Erythroblast (primary cell): ENCODE measurements around the gene CACNB1.

Source experiments
- DNase-seq, 2 experiments: peaks; one replicate each; lab custom pipeline; 2025; lab: John Stamatoyannopoulos, UW
- GATA1 ChIP-seq: IDR thresholded peaks from 2 replicates; pipeline ENCODE4 v1.6.1; 2011; ENCODE audit warnings: low read depth, mild to moderate bottlenecking, control low read depth, low read length, moderate library complexity
- POLR2A ChIP-seq: IDR thresholded peaks from 2 replicates; pipeline ENCODE4 v1.6.1; 2011; ENCODE audit warnings: mild to moderate bottlenecking, low read length

Gene CACNB1

DNA sequence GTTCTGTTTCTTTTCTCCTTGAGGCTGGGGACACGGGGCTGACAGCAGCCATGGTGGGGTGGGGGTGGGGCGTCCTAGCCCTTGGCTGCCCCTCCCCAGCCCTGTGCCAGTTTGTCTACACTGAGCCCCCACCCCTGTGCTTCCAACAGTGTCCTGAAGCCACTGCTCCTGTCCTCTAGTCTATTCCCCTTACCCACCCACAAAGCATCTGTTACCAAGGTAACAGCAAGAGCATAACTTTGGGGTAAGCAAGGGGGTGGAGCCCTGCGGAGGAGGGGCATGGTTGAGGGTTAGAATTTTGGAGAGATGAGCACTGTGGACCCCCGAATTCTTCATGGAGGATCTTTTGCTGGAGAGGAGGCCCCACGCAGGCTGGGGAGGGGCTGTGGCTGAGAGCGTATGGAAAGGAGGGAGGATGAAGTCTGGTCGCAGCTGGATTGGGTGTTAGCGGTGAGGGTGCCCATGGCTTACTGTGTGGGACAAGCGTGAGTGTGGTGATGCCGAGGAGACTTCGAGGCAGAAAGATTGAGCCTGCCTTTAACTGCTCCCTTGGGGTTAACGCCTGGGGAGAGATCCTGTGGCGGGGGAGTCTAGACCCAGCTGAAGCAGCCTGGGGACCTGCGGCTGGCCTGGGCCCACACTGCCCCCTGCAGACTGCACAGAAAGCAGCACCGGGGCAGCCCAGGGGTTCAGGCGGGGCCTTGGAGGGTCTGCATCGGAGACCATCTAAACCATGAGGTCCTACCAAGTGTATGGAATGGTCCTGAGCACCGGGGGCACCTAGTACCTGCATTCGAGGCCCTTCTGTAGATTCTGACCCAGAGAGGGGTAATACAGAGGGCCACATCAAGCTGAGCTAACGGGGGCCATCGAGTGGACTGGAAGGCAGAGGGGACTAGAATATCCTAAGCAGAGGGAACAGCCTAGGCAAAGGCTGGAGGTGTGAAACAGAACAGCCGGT, 34.4 kb upstream of the CACNB1 start:
- TF ChIP-seq POLR2A (no peak), GATA1 (no peak)
- DNase-seq: peak; percentile 30 to 52

GRCh38 chr17:39231091-39231561, 33.7 kb upstream of the CACNB1 start:
- DNase-seq: no peak
- TF ChIP-seq GATA1 (no peak), POLR2A (no peak)

GRCh38 chr17:39230361-39230760, 32.9 kb upstream of the CACNB1 start:
- DNase-seq: no peak
- no peak for TF ChIP-seq GATA1
- TF ChIP-seq POLR2A: no peak

- no peak for TF ChIP-seq GATA1
- TF ChIP-seq POLR2A: no peak
These were observed 31.9 kb upstream of the CACNB1 start for GRCh38 chr17:39229274-39229913.

DNA sequence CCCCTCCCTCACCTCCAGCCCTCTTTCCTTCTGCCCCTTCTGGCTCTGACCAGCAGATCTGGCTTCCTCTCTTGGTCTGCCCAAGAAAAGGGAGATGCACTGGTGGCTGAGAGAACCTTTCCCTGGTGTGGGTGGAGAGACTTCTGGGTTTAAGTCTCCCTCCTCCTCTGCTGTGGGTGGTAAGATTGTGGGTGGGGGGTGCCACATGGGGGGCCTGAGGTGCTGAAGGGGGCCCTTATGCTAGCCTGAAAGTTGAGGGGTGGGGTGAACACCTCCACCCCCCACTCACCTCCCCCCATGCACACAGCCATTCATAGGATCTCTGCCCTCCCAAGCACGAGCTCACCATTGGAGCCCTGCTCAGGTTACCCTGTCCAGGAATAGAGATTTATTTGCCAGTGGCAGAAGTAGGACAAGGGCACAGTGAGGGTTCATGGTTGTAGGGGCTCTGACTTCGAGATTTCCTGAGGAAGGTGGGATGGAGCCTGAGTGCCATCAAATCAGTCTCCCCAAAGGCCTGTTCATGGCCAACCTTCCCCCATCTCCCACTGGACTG, 30.0 kb upstream of the CACNB1 start:
- no peak for DNase-seq
- TF ChIP-seq GATA1 (no peak), POLR2A (no peak)

More at GRCh38 chr17:39229274-39229913, 31.9 kb upstream of the CACNB1 start:
- DNase-seq: no peak

DNA sequence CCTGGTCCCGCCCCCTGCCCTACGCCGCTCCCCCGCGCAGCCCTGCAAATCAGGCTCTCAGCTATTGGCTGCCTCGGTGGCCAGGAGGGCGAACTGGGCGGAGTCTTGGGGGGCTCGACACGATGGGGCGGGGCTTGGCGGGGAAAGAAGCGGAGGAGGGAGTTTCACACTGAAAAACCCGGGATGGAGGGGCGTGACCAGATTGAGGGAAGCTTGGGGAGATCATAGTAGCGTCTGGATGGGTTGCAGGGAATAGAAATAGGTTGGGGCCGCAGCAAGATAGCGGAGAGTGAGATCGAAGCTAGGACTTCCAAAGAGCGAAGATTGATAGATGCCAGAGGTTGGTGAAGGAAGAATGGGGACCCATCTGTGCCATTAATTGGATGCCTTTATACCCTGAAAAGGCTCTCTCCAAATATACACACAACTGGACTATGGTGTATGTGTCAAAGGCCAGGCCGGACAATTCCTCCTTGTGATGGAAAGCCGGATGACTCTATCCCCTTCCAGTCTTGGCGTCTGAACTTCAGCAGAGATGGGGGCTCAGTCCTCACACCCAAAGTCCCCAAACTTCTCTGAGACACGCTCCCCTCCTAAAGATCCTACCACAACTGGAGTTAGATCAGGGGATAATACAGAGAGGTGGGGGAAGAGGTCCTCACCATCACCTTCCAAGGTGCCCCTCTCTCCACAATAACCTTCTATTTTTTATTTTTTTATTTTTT, 28.7 kb upstream of the CACNB1 start:
- DNase-seq: no peak
- no peak for TF ChIP-seq GATA1
- TF ChIP-seq POLR2A: no peak

GRCh38 chr17:39225308-39225958, 28.0 kb upstream of the CACNB1 start, which contains the start of gene STAC2:
Gene STAC2 (minus strand): TSS chr17:39225945. CDS start chr17:39225502, 443 bp downstream.
- no peak for DNase-seq
- TF ChIP-seq GATA1 (no peak), POLR2A (no peak)

- TF ChIP-seq GATA1 (no peak), POLR2A (no peak)
- DNase-seq: no peak
These were observed 27.4 kb upstream of the CACNB1 start for GRCh38 chr17:39224778-39225307.

DNA sequence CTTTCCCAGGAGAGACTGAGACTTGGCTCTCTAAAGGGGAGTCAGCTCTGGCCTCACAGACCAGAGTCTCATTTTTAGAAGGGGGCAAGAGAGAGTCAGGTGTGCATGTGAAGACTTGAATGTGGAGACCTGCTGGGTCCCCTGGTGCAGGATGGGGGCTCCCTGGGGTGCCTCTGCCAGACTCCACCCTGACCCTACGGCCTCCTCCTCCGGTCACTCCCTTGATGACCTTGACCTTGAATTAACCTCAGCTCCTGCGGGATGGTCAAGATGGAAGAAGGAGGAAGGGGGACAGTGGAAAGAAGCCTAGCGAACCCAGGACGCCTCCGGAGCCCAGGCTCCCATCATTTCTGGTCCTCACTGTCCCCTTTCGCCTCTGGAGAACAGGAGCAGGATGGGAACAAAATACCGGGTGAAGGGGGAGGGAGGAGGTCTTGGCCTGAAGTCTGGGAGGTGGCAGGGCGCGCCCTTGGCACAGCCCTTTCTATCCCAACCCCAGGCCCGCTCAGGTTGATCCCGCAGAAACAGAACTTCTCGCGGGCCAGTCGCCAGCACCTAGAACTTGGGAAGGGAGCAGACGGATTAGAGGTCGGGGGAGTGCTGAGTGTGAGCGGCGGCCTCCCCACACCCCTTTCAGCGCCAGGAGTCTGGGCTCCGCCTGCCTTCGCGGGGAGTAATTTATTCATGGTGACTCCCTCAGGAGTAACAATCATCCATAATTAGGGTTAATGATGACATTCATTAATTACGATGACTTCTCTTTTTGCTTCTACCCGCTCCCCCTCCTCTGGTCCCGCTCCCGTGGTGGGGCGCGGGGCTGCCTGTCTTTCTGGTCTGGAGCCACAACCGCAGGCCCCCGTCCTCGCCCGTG, 26.7 kb upstream of the CACNB1 start:
- TF ChIP-seq POLR2A (no peak), GATA1 (no peak)
- no peak for DNase-seq

- TF ChIP-seq GATA1: no peak
- no peak for DNase-seq
These were observed 25.7 kb upstream of the CACNB1 start for GRCh38 chr17:39222866-39223834.

DNA sequence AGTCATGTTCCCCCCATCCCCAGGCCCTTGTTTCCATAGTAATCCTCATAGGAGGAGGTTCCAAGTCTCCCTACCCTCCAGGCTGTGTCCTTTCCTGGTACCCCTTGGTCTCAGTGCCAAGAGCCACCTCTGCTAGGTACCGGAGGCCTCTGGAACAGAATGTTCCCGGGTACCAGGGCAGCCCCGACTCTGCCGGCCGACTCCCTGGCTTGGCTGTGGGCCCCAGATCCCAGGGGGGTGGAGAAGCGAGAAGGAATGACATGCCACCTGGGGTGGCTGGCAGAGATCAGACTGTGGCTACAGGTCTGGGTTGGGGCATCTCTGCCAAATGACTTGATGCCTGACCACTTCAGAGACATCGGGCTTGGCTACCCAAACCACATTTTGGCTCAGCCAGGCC, 24.7 kb upstream of the CACNB1 start:
- DNase-seq: no peak
- no peak for TF ChIP-seq POLR2A
- no peak for TF ChIP-seq GATA1
